Measurements from ENCODE around the gene VAV2. TPM values are rescaled to one million over a fixed set of nuclear protein-coding genes. Genes with fewer than 3 reads are reported as not detected.

VAV2 gene
- total RNA-seq, 1 experiment from 2014 or later: 24.7 TPM

DNA sequence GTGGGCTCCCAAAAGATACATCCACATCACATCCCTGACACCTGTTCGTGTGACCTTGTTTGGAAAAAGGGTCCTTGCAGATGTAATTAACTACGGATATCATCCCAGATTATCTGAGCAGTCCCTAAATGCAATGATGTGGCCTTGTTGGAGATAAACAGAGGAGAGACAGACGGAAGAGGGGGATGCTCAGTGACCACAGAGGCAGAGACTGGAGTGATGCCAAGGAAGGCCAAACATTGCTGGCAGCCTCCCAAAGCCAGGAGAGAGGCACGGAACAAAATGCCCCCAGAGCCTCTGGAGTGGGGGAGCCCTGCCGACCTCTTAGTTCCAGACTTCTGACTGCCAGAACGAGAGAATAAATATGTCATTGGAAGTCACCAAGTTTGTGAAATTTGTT, 15.0 kb upstream of the VAV2 start:
- in situ Hi-C loops (cut with HindIII; ENCODE audit: low pct_unique_long_range_greater_than_20kb, low sequenced_read_pairs): no loop called here
- ChIA-PET CTCF (no interaction called here), POLR2A (no interaction called here)
- Histone ChIP-seq H3K36me3 (ENCODE audit: control insufficient read depth, insufficient read depth, low read length) (no peaks in the 10 kb centered on the region), H3K4me3 (ENCODE audit: low read depth in 2 of 2, low read length in 2 of 2) (no peak overlapping the region), H3K4me1 (ENCODE audit: control insufficient read depth, insufficient read depth, low read length) (no peaks in the 10 kb centered on the region), H3K27me3 (ENCODE audit: control insufficient read depth, insufficient read depth, low read length) (no peaks in the 10 kb centered on the region), H3K27ac (ENCODE audit: low read length) (no peak overlapping the region), H3K9me3 (ENCODE audit: control insufficient read depth, insufficient read depth, low read depth, low read length) (no peaks in the 10 kb centered on the region)
- no peak for TF ChIP-seq REST (IDR thresholded peaks at IDR 0.05; ENCODE audit: insufficient read depth in 1 of 2, low read depth in 2 of 2, low read length in 1 of 2)
- no peak for TF ChIP-seq TCF7L2 (IDR thresholded peaks at IDR 0.05; ENCODE audit: low read depth, low read length)
- TF ChIP-seq, protein P1, sequence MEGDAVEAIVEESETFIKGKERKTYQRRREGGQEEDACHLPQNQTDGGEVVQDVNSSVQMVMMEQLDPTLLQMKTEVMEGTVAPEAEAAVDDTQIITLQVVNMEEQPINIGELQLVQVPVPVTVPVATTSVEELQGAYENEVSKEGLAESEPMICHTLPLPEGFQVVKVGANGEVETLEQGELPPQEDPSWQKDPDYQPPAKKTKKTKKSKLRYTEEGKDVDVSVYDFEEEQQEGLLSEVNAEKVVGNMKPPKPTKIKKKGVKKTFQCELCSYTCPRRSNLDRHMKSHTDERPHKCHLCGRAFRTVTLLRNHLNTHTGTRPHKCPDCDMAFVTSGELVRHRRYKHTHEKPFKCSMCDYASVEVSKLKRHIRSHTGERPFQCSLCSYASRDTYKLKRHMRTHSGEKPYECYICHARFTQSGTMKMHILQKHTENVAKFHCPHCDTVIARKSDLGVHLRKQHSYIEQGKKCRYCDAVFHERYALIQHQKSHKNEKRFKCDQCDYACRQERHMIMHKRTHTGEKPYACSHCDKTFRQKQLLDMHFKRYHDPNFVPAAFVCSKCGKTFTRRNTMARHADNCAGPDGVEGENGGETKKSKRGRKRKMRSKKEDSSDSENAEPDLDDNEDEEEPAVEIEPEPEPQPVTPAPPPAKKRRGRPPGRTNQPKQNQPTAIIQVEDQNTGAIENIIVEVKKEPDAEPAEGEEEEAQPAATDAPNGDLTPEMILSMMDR (IDR thresholded peaks at IDR 0.05): no peak
- TF ChIP-seq SIN3A (IDR thresholded peaks at IDR 0.05; ENCODE audit: borderline replicate concordance, insufficient read depth, low read depth, low read length): no peak
- TF ChIP-seq POLR2AphosphoS5 (IDR thresholded peaks at IDR 0.05; ENCODE audit: low read depth, low read length): no peak
- ATAC-seq (no peak), DNase-seq (ENCODE audit: low read depth, low spot score) (no peak)
- no TSS peak for BruUV-seq (replicated peaks)
- intact Hi-C loops (cut with micrococcal nuclease; ENCODE audit: unreplicated experiment): no loop called here

DNA sequence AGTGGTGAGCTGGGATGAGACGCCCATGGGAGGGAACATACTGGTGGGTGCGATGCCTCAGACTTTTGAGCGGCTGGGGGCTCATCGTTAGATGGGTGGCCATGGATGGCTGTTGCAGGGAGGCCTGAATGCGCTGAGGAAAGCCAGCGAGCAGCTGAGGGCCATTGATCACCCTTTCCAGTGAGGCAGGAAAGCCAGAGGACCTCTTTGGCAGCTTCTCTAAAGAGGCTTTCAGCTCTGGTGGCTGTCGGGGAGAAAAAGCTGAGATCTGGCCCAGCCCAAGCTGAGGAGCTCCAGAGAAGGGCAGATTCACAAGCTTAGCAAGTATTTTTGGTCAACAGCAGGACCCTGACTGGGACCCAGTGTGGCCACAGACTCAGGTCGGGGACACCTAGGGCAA, 13.3 kb upstream of the VAV2 start:
- no peak overlapping the region for H3K4me3 ChIP-seq (ENCODE audit: low read depth in 2 of 2, low read length in 2 of 2)
- ChIA-PET POLR2A (no interaction called here), CTCF (no interaction called here)
- no peaks in the 10 kb centered on the region for H3K36me3 ChIP-seq (ENCODE audit: control insufficient read depth, insufficient read depth, low read length)
- BruUV-seq (replicated peaks): no TSS peak
- ATAC-seq (no peak; the same call in 1 of the 2 replicates), DNase-seq (ENCODE audit: low read depth, low spot score) (no peak)
- no peak for TF ChIP-seq TCF7L2 (IDR thresholded peaks at IDR 0.05; ENCODE audit: low read depth, low read length)
- TF ChIP-seq POLR2AphosphoS5 (IDR thresholded peaks at IDR 0.05; ENCODE audit: low read depth, low read length): no peak
- no peak for TF ChIP-seq REST (IDR thresholded peaks at IDR 0.05; ENCODE audit: insufficient read depth in 1 of 2, low read depth in 2 of 2, low read length in 1 of 2)
- no peak for TF ChIP-seq SIN3A (IDR thresholded peaks at IDR 0.05; ENCODE audit: borderline replicate concordance, insufficient read depth, low read depth, low read length)
- TF ChIP-seq, protein P1 (IDR thresholded peaks at IDR 0.05): no peak
- H3K4me1 ChIP-seq (ENCODE audit: control insufficient read depth, insufficient read depth, low read length): no peaks in the 10 kb centered on the region
- H3K9me3 ChIP-seq (ENCODE audit: control insufficient read depth, insufficient read depth, low read depth, low read length): no peaks in the 10 kb centered on the region
- H3K27me3 ChIP-seq (ENCODE audit: control insufficient read depth, insufficient read depth, low read length): no peaks in the 10 kb centered on the region
- in situ Hi-C loops (cut with HindIII; ENCODE audit: low pct_unique_long_range_greater_than_20kb, low sequenced_read_pairs): no loop called here
- intact Hi-C loops (cut with micrococcal nuclease; ENCODE audit: unreplicated experiment): no loop called here
- H3K27ac ChIP-seq (ENCODE audit: low read length): no peak overlapping the region
